Measurements from ENCODE around the gene TENM3. TPM values are rescaled to one million over a fixed set of nuclear protein-coding genes. Genes with fewer than 3 reads are reported as not detected.

The TENM3 gene
- total and polyA plus RNA-seq, 10 of the 15 experiments (the other 5 are each of a cell fraction or from before 2014, with no cell fraction given) = 0.01 to 1.7 (median 0.08) TPM; not detected in 2

DNA sequence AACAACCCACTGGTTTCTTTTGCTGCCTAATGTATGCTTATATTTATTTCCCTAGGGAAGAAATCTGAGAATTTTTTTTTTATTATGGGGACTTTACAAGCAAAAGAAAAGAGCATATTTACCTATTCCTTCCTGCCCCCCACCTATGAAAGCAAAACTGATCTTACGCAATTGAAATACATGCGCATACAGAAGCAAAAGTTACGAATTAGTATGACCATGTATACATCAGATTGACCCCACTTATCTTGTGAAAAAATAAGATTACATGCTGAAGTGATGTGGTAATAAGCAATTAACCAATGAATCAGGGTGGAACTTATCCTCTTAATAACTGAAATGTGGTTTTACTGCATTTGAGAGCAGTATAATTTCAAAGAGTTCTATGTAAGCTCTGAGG lies 151.0 kb downstream of the TENM3 start:
- intact Hi-C loops (cut with micrococcal nuclease; ENCODE audit: unreplicated experiment) (no loop called here), in situ Hi-C loops (cut with MboI) (no loop called here)
- no TSS peak for BruUV-seq (replicated peaks)
- Histone ChIP-seq H3K27me3 (replicated peaks in 1 of 2; ENCODE audit: control insufficient read depth in 2 of 2, insufficient read depth in 2 of 2, low read length in 1 of 2) (no peaks in the 10 kb centered on the region), H3K4me1 (ENCODE audit: control insufficient read depth, insufficient read depth, low read length) (no peaks in the 10 kb centered on the region), H3K36me3 (ENCODE audit: control insufficient read depth in 2 of 2, insufficient read depth in 2 of 2, low read length in 1 of 2) (no peaks in the 10 kb centered on the region), H3K9ac (ENCODE audit: control insufficient read depth, insufficient read depth, low read length) (no peak overlapping the region), H3K27ac (ENCODE audit: control insufficient read depth, insufficient read depth) (no peak overlapping the region), H4K20me1 (ENCODE audit: control insufficient read depth, insufficient read depth) (no peaks in the 10 kb centered on the region), H3K79me2 (ENCODE audit: control insufficient read depth, insufficient read depth, low read length) (no peaks in the 10 kb centered on the region), H2AFZ (ENCODE audit: control insufficient read depth, low read depth, low read length) (no peak overlapping the region), H3K4me2 (ENCODE audit: control insufficient read depth, insufficient read depth) (no peak overlapping the region), H3K9me3 (replicated peaks; ENCODE audit: control insufficient read depth, insufficient read depth, low read length) (no peaks in the 10 kb centered on the region), H3K4me3 (no peak overlapping the region)
- ATAC-seq (no peak), FAIRE-seq (no peak), DNase-seq (ENCODE audit: low read depth, low spot score) (no peak)
- 50% methylated on average over 3 of the region's 3 CpGs for WGBS (ENCODE audit: insufficient coverage, insufficient replicate concordance, low lambda C conversion rate, missing lambda C conversion rate)
- RAD21 ChIA-PET (ENCODE audit: unreplicated experiment) = no interaction called here
- SMC1A ChIA-PET (ENCODE audit: uncharacterized antibody, unreplicated experiment) = no interaction called here
- POLR2A ChIA-PET = no interaction called here
- CTCF ChIA-PET = no interaction called here
- TF ChIP-seq SRF (IDR thresholded peaks at IDR 0.05; ENCODE audit: low read depth in 2 of 2, low read length in 2 of 2) (no peak), CTCF (IDR thresholded peaks at IDR 0.05 in 2 of 3, conservative IDR thresholded peaks at IDR 0.05 in 1 of 3; ENCODE audit: control insufficient read depth in 2 of 3, extremely low read depth in 1 of 3, insufficient read depth in 1 of 3, low read depth in 3 of 3, low read length in 3 of 3) (no peak), NFYA (IDR thresholded peaks at IDR 0.05; ENCODE audit: borderline replicate concordance, low read depth, low read length) (no peak), PBX3 (IDR thresholded peaks at IDR 0.05; ENCODE audit: insufficient replicate concordance, low read depth, low read length) (no peak), SIX5 (IDR thresholded peaks at IDR 0.05; ENCODE audit: low read depth, low read length, severe bottlenecking) (no peak), HDGF (IDR thresholded peaks at IDR 0.05) (no peak), STAT1 (conservative IDR thresholded peaks at IDR 0.05) (no peak), SMARCA5 (IDR thresholded peaks at IDR 0.05) (no peak), TCF7 (IDR thresholded peaks at IDR 0.05; ENCODE audit: borderline replicate concordance) (no peak)

Measured in GM12878 (cell line).